Trophoblast cell (in vitro differentiated cells and primary cell): Measurements from ENCODE around the gene KIAA1549.

Experiments used
- DNase-seq, 2 donors: peaks; one replicate each; pipeline ENCODE4 v3.0.0-alpha.2; 2016
- H2AFZ ChIP-seq: 2 replicates; pipeline ENCODE4 v1.6.1; 2013; ENCODE audit warnings: low read length, moderate library complexity, mild to moderate bottlenecking; ENCODE audit not compliant: insufficient read depth, poor library complexity
- H2AK5ac ChIP-seq: 2 replicates; pipeline ENCODE4 v1.6.1; 2013; ENCODE audit warnings: mild to moderate bottlenecking, low read length
- H2BK120ac ChIP-seq: 2 replicates; pipeline ENCODE4 v1.6.1; 2013; ENCODE audit warnings: low read length, mild to moderate bottlenecking, moderate library complexity; ENCODE audit not compliant: insufficient read depth, poor library complexity
- H2BK12ac ChIP-seq: 2 replicates; pipeline ENCODE4 v1.6.1; 2013; ENCODE audit warnings: mild to moderate bottlenecking, low read length, moderate library complexity
- H2BK5ac ChIP-seq: 2 replicates; pipeline ENCODE4 v1.6.1; 2013; ENCODE audit warnings: low read length, low read depth, moderate library complexity, mild to moderate bottlenecking; ENCODE audit not compliant: poor library complexity
- H3K14ac ChIP-seq: 2 replicates; pipeline ENCODE4 v1.6.1; 2013; ENCODE audit warnings: mild to moderate bottlenecking, low read length
- H3K18ac ChIP-seq: 2 replicates; pipeline ENCODE4 v1.6.1; 2013; ENCODE audit warnings: mild to moderate bottlenecking, low read length
- H3K23ac ChIP-seq: 2 replicates; pipeline ENCODE4 v1.6.1; 2013; ENCODE audit warnings: low read length
- H3K27ac ChIP-seq: 2 replicates; pipeline ENCODE4 v1.5.1; 2013; ENCODE audit warnings: low read depth, mild to moderate bottlenecking, inconsistent platforms, low read length, moderate library complexity
- H3K27me3 ChIP-seq: 2 replicates; pipeline ENCODE4 v1.6.1; 2013; ENCODE audit warnings: inconsistent platforms, mild to moderate bottlenecking, low read length, moderate library complexity; ENCODE audit not compliant: insufficient read depth
- H3K36me3 ChIP-seq, 2 experiments: 1 replicate in 1 of 2; 2 replicates in 1 of 2; pipeline ENCODE4 v1.6.1; 2013; ENCODE audit warnings: low read length in 2 of 2, mild to moderate bottlenecking in 2 of 2, moderate library complexity in 1 of 2; ENCODE audit not compliant: insufficient read depth in 2 of 2, control insufficient read depth in 1 of 2
- H3K4ac ChIP-seq: 2 replicates; pipeline ENCODE4 v1.6.1; 2013; ENCODE audit warnings: low read depth, mild to moderate bottlenecking, low read length, moderate library complexity
- H3K4me1 ChIP-seq, 2 experiments: 1 replicate in 1 of 2; 2 replicates in 1 of 2; pipeline ENCODE4 v1.6.1; 2013; ENCODE audit warnings: low read length in 2 of 2, mild to moderate bottlenecking in 2 of 2, moderate library complexity in 1 of 2; ENCODE audit not compliant: insufficient read depth in 2 of 2, control insufficient read depth in 1 of 2
- H3K4me2 ChIP-seq: 2 replicates; pipeline ENCODE4 v1.6.1; 2013; ENCODE audit warnings: inconsistent platforms, mild to moderate bottlenecking, low read length, moderate library complexity
- H3K4me3 ChIP-seq: 2 replicates; pipeline ENCODE4 v1.5.1; 2013; ENCODE audit warnings: mild to moderate bottlenecking, low read depth, low read length, inconsistent platforms
- H3K79me1 ChIP-seq: one replicate; pipeline ENCODE4 v1.6.1; 2013; ENCODE audit warnings: low read length
- H3K79me2 ChIP-seq: 2 replicates; pipeline ENCODE4 v1.6.1; 2013; ENCODE audit warnings: low read length, mild to moderate bottlenecking; ENCODE audit not compliant: control insufficient read depth, insufficient read depth, poor library complexity
- H3K9ac ChIP-seq: 2 replicates; pipeline ENCODE4 v1.6.1; 2013; ENCODE audit warnings: mild to moderate bottlenecking, low read length
- H3K9me3 ChIP-seq: 2 replicates; pipeline ENCODE4 v1.6.1; 2013; ENCODE audit warnings: low read depth, mild to moderate bottlenecking, control low read depth, inconsistent platforms, low read length; ENCODE audit not compliant: insufficient read depth
- H4K12ac ChIP-seq: 2 replicates; pipeline ENCODE4 v1.6.1; 2013; ENCODE audit warnings: low read depth, mild to moderate bottlenecking, low read length, moderate library complexity
- H4K8ac ChIP-seq: 2 replicates; pipeline ENCODE4 v1.6.1; 2013; ENCODE audit warnings: low read depth, mild to moderate bottlenecking, low read length, moderate library complexity
- H4K91ac ChIP-seq: one replicate; pipeline ENCODE4 v1.6.1; 2013; ENCODE audit warnings: low read depth, mild to moderate bottlenecking, low read length, moderate library complexity
- WGBS: extraction: QIAGEN DNeasy Blood & Tissue Kit; methylation state at CpG from one replicate; pipeline ENCODE4 v1.1.7; 2013; ENCODE audit warnings: missing lambda C conversion rate; ENCODE audit not compliant: insufficient read length, insufficient coverage; ENCODE audit errors: extremely low coverage; 5-methylcytosine and 5-hydroxymethylcytosine counted together

KIAA1549 gene

GRCh38 chr7:138948403-138948802 is 32.8 kb downstream of the KIAA1549 start:
- H3K36me3 ChIP-seq: no peaks in the 10 kb centered on the region
- H3K23ac ChIP-seq: no peak overlapping the region
- no peak overlapping the region for H2AFZ ChIP-seq
- H2BK5ac ChIP-seq: peak overlapping the region; percentile 33
- H2AK5ac ChIP-seq: no peak overlapping the region
- no peak overlapping the region for H4K12ac ChIP-seq
- H3K4me1 ChIP-seq: peaks cover 6 to 17% of the 10 kb centered on the region in 2 experiments
- peak overlapping the region; percentile 24 for H2BK12ac ChIP-seq
- no peak overlapping the region for H3K14ac ChIP-seq
- H3K27me3 ChIP-seq: no peaks in the 10 kb centered on the region
- peak overlapping the region; percentile 27 for H3K4ac ChIP-seq
- no peak overlapping the region for H3K4me3 ChIP-seq
- peaks cover 5% of the 10 kb centered on the region for H3K79me2 ChIP-seq
- no peak for DNase-seq
- H3K18ac ChIP-seq: peak overlapping the region; percentile 64
- H3K27ac ChIP-seq: no peak overlapping the region
- no peak overlapping the region for H3K9ac ChIP-seq
- H3K9me3 ChIP-seq: no peaks in the 10 kb centered on the region
- H4K91ac ChIP-seq: no peak overlapping the region
- no CpG with 5 or more reads among the region's 6 CpGs for WGBS
- H3K79me1 ChIP-seq: peaks cover 4% of the 10 kb centered on the region
- no peak overlapping the region for H2BK120ac ChIP-seq
- no peak overlapping the region for H3K4me2 ChIP-seq
- H4K8ac ChIP-seq: no peak overlapping the region

DNA sequence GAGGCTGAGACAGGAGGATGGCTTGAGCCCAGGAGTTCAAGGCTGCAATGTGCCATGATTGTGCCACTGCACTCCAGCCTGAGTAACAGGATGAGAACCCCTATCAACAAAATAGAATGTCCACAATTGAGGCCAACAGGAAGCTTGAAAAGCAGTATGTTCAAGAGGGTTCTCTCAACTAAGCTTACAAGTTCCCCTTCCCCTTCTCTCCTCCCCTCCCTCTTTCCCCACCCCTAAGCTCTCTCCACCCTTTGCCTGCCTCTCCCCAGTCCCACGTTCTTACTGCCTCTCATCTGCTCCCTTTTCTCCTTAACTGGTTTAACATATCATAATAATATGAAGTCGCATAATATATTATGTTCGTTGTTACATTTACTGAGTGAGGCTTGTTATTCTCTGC is 35.4 kb downstream of the KIAA1549 start:
- no CpG with 5 or more reads among the region's 3 CpGs for WGBS
- no peaks in the 10 kb centered on the region for H3K79me1 ChIP-seq

DNA sequence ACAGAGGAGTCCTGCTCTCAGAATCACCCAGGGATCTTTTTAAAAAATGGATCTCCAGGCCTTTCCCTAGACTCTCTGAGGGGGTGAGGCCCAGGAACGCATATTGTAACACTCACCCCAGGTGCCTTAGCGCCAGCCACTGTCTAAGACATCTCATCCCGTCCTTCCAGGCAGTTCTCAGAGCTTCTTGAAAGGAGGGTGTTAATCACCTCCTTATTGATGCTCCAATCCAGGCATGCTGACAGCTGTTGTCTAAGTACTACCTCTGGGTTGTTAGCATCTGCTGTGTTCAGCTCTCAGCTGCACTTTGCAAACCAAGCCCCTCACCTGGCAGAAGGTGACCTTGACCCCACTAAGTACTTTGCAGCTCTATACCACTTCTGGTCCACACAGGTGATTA is 36.0 kb downstream of the KIAA1549 start:
- Histone ChIP-seq H3K4me1 (peaks cover 2 to 6% of the 10 kb centered on the region in 2 experiments), H2AFZ (no peak overlapping the region), H3K27me3 (no peaks in the 10 kb centered on the region), H3K4me2 (no peak overlapping the region), H3K79me2 (peaks cover 2% of the 10 kb centered on the region), H2BK120ac (no peak overlapping the region), H2AK5ac (no peak overlapping the region), H3K36me3 (peaks cover 2 to 3% of the 10 kb centered on the region in 2 experiments), H3K14ac (no peak overlapping the region), H2BK5ac (no peak overlapping the region), H2BK12ac (no peak overlapping the region), H3K23ac (no peak overlapping the region), H3K4me3 (no peak overlapping the region), H3K9me3 (no peaks in the 10 kb centered on the region), H4K12ac (no peak overlapping the region), H3K4ac (no peak overlapping the region), H3K18ac (no peak overlapping the region), H3K27ac (no peak overlapping the region), H3K79me1 (no peaks in the 10 kb centered on the region), H4K8ac (no peak overlapping the region), H4K91ac (no peak overlapping the region), H3K9ac (no peak overlapping the region)
- DNase-seq: no peak
- WGBS: no CpG with 5 or more reads among the region's 3 CpGs

More for the DNA sequence above, 35.4 kb downstream of the KIAA1549 start:
- Histone ChIP-seq H4K91ac (no peak overlapping the region), H4K8ac (no peak overlapping the region), H2AK5ac (no peak overlapping the region), H2AFZ (no peak overlapping the region), H3K27ac (no peak overlapping the region), H3K4me2 (no peak overlapping the region), H3K9me3 (no peaks in the 10 kb centered on the region), H2BK120ac (no peak overlapping the region), H3K4me3 (no peak overlapping the region), H3K9ac (no peak overlapping the region), H3K23ac (no peak overlapping the region), H2BK12ac (no peak overlapping the region), H3K27me3 (no peaks in the 10 kb centered on the region), H4K12ac (no peak overlapping the region), H3K4me1 (peaks cover 2 to 9% of the 10 kb centered on the region in 2 experiments), H3K4ac (no peak overlapping the region), H3K36me3 (peaks cover 2 to 3% of the 10 kb centered on the region in 2 experiments), H3K18ac (no peak overlapping the region), H2BK5ac (no peak overlapping the region), H3K14ac (no peak overlapping the region), H3K79me2 (peaks cover 2% of the 10 kb centered on the region)
- no peak for DNase-seq

DNA sequence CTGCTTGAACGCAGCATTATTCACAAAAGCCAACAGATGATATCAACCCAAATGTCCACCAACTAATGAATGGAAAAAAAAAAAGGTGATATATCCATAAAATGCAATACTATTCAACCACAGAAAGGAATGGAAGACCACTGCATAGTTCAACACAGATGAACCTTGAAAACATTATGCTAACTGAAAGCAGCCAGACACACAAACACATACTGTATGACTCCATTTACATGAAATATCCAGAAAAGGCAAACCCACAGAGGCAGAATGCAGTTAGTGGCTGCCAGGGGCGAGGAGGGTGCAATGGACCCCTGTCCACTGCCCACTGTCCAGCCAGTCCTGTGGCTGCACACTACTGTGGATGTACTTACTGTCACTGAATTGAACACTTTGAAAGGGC is 36.6 kb downstream of the KIAA1549 start:
- Histone ChIP-seq H2AFZ (no peak overlapping the region), H3K23ac (no peak overlapping the region), H2BK120ac (no peak overlapping the region), H4K8ac (no peak overlapping the region), H3K79me1 (no peaks in the 10 kb centered on the region), H2BK12ac (no peak overlapping the region), H3K9me3 (no peaks in the 10 kb centered on the region), H3K18ac (no peak overlapping the region), H3K4me3 (no peak overlapping the region), H4K12ac (no peak overlapping the region), H3K4ac (no peak overlapping the region), H3K27ac (no peak overlapping the region), H2AK5ac (no peak overlapping the region), H3K79me2 (peaks cover 2% of the 10 kb centered on the region), H3K4me1 (peaks cover under 1 to 3% of the 10 kb centered on the region in 2 experiments), H3K14ac (no peak overlapping the region), H2BK5ac (no peak overlapping the region), H4K91ac (no peak overlapping the region), H3K9ac (no peak overlapping the region), H3K36me3 (peaks cover 2 to 3% of the 10 kb centered on the region in 2 experiments), H3K27me3 (no peaks in the 10 kb centered on the region), H3K4me2 (no peak overlapping the region)
- no CpG with 5 or more reads among the region's 2 CpGs for WGBS
- DNase-seq: no peak
